CD4-positive, alpha-beta T cell treated with Interleukin-4 for 4 hours (primary cell): Measurements from ENCODE around the gene SRRM1.
"Not testable (repeated sequence)": the region's sequence is repeated elsewhere in the genome, so short reads cannot be mapped to it uniquely, and the experiment has no call there.

Source experiments
- DNase-seq: peaks from one replicate; pipeline ENCODE4 v3.0.0-alpha.2; 2020

SRRM1 gene

GRCh38 chr1:24722073-24723035, 79.3 kb downstream of the SRRM1 start:
- not testable (repeated sequence) for DNase-seq
